ENCODE results near the gene KIRREL3.

KIRREL3 gene

DNA sequence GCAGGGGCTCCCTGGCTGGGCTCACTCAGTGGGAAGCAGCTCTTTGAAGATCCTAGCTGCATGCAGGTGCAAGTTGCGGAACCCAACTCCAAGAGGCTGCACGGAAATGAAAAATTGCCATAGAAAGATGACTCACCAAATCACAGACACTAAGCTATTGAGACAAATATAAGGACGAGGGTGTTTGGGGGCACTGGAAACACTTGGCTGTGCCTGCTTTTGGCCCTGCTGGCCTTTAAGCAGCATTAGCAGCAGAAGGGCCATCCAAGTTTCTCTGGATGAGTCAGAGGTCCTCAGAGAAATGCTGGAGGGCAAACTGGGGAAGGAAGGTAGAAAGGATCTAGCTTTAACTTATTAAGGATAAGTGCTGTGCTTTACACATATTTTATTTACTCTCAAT is 282.3 kb downstream of the KIRREL3 start:
- FAIRE-seq (no peak), DNase-seq (ENCODE audit: low spot score) (no peak)

DNA sequence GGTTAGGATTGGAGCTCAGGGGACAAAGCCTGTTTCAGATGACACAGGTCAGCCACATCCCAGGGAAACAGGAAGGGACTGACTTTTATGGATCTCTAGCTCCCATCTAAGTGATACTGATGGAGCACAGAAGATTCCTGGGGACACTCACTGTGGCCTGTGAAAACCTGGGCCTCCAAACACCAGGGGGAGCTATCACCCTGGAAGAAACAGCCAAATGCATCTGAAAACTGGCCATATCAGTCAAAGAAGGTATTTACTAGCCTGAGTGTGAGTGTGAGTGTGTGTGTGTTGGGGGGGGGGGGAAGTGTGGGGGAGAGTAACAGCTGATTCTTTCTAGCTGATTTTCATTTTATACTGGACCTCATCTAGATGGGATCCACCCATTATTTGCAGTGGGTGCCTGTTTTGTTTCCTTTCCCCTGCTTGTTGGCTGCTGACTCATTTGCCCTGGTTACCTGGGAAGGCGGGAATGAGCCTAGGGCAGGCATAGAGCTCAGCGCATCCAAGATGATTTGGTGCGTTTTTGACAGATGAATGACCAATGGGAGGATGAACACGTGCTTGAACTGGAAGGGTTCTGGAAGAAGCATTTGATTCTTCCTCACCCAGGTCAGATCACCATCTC is 284.0 kb downstream of the KIRREL3 start:
- DNase-seq (ENCODE audit: low spot score), result peak; percentile 35
- no peak for FAIRE-seq

DNA sequence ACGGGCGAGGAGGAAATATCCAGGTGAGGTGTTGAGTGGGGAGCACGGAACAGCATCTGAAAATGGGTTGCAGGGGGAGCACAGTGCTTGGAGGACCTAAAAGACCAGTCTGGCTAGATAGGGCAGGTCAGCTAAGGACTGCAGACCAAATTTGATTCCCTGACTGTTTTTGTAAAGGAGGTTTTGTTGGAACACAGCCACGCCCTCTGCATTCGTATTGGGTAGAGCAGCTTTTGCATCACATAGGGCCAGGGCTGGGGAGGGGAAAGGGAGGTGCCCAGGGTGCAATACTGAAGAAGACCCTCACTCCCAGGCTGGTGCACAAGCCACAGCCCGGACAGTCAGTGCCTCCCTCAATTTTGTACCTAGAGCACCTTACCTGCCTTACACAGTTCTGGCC is 286.8 kb downstream of the KIRREL3 start:
- no peak for FAIRE-seq
- no peak for DNase-seq (ENCODE audit: low spot score)

DNA sequence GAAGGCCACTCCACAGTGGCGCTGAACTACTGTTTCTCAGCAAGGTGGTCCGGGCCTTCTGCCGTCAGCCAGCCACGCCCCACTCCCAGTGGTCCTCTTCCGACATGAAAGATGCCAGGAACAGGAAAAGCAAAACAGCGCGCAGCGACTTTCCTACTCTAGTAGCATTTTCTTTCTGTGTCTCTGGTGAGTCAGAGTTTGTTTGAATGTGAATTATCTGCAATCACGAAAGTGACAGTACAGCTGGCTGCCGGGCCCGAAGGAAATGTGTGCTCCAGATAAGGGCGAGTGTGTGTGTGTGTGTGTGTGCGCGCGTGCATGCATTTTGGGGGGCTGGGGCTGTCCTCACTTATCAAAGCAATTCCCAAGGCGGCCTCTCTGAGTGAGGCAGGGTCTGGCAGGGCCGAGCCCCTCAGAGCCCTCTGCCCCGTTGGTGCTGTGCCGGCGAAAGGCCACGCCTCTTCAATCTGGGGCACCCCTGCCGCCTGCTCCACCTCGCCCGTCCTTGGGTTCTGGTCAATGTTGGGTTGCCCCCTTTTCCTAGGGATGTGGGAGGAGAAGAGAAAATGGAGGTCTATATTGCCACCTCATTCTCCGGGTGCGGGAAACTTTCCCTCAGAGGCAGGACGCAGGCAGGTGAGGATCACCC is 288.5 kb downstream of the KIRREL3 start:
- no peak for DNase-seq (ENCODE audit: low spot score)
- FAIRE-seq, result no peak

GRCh38 chr11:126710804-126711399 is 289.7 kb downstream of the KIRREL3 start:
- no peak for DNase-seq (ENCODE audit: low spot score)
- no peak for FAIRE-seq

DNA sequence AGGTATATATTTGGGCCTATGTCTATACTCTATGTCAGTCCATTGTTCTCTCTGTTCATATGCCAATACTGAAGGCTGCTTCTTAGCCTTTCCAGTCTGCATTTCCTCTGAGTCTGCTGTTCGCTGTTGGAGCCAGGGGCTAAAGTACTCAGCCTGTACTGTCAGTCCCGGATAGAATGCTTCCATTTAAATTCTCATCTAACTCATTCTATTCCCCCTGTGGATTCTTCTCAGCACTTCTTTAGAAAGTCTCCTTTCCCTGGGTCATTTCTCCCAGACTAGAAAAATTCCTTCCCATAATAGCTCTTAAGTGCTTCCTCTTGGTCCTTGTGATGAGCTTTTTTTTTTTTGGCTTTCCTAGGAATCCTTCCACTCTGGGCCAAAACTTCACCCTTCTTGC is 293.1 kb downstream of the KIRREL3 start:
- no peak for FAIRE-seq
- DNase-seq (ENCODE audit: low spot score), result no peak

- no peak for FAIRE-seq
- no peak for DNase-seq (ENCODE audit: low spot score)
Observed at GRCh38 chr11:126704096-126704495, 296.5 kb downstream of the KIRREL3 start.

DNA sequence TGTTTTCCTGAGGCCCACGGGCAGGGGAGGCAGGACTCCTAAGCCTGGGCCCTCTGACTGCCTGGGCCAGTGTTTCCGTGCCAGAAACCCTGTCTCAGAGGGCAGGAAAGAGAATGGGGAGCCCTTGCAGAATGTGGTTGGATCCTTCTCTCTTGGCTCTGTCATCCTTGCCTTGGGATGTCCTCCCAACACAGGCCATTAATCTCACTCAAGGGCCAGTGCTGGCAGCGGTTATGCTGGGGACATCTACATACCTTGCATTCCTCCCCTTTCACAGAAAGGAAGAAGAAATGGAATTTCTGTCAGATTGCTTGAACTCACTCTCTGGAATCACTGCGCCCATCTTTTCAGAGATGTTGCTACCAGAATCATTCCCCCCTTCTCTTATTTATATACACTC is 296.9 kb downstream of the KIRREL3 start:
- DNase-seq (ENCODE audit: low spot score) (no peak), FAIRE-seq (no peak)

GRCh38 chr11:126702987-126703386 is 297.6 kb downstream of the KIRREL3 start:
- DNase-seq (ENCODE audit: low spot score), result no peak
- no peak for FAIRE-seq

DNA sequence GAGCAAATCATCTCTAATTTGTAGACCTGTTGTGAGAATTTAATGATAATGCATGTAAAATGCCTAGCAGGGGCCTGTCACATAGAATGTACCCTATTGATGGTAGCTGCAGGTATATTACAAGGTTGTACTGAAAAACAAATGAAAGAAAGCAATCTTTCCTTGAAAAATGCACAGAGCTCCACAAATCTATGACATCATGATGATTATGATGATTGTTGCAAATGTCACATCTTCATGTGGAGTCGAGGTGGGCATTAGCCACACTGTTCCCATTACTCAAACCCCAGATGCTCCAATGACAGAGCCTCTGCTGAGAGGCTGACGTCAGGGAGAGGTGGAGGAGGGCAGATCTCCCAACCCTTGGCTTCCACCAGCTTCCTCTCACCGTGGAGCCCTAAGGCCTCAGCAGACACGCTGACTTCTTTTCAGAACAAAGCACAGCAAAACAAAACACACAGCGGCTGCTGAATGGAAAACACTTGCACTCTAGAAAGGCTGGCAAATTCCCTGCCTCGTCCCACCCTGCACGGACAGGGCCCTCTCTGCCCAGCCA is 298.3 kb downstream of the KIRREL3 start:
- FAIRE-seq (no peak), DNase-seq (ENCODE audit: low spot score) (no peak)

DNA sequence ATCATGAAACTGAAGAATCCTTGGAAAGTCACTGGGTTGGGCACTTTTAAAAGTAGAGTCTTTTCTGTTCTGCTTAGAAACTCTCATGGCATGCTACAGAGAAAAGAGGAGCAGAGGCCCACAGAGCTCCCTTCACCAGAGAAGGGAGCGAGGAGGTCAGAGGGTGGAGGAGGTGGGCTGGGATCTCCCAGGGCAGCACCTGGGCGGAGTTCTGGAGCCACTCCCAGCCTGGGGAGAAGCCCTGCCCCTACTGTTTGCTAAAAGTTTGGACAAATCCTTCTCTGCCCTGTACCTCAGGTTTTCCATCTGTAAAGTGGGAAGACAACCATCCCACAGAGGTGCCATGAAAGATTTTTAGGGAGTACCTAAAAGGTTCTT is 299.1 kb downstream of the KIRREL3 start:
- DNase-seq (ENCODE audit: low spot score), result no peak
- FAIRE-seq, result no peak

GRCh38 chr11:126700768-126701519 is 299.6 kb downstream of the KIRREL3 start:
- DNase-seq (ENCODE audit: low spot score) (no peak), FAIRE-seq (no peak)

DNA sequence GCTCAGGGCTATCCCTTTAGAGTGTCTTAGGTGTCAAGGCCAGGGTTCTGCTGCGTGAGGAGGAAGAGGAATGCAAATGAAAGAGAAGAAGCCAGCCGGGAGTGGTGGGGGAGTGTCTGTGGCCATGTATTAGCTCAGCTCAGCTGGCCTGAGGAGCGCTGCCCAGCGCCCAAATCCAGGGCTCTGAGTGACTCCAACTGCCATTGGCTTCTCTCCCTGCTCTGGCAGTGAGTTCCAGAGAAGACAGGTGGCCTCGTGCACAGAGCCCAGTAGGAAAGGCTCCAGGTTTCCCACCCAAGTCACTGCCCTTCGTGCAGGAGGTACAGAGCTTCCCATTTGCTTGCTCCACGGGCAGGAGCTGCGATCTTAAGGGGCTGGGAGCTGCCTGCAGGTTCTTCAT is 302.0 kb downstream of the KIRREL3 start:
- FAIRE-seq (no peak), DNase-seq (ENCODE audit: low spot score) (no peak)

GRCh38 chr11:126697936-126698335 is 302.6 kb downstream of the KIRREL3 start:
- no peak for FAIRE-seq

DNA sequence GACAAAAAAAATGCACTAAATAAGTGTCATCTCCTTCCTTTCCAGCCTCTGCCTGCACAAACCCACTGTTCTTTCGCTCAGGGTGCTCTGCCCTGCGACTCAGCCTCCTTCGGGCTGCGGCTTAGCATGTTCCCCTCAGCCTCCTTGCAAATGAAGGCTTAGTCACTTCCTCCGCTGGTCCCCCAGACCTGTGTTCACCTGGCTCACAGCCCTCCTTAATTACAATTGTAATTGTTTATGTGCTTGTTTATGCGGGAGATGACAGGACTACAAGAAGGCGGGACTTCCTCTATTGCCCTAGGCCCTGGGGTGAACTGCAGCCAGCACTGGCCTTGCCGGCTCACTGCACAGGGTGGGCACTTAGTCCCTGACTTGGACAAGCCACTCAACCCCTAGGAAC is 303.6 kb downstream of the KIRREL3 start:
- FAIRE-seq (no peak), DNase-seq (ENCODE audit: low spot score) (no peak)

More at GRCh38 chr11:126697936-126698335, 302.6 kb downstream of the KIRREL3 start:
- DNase-seq (ENCODE audit: low spot score), result no peak

DNA sequence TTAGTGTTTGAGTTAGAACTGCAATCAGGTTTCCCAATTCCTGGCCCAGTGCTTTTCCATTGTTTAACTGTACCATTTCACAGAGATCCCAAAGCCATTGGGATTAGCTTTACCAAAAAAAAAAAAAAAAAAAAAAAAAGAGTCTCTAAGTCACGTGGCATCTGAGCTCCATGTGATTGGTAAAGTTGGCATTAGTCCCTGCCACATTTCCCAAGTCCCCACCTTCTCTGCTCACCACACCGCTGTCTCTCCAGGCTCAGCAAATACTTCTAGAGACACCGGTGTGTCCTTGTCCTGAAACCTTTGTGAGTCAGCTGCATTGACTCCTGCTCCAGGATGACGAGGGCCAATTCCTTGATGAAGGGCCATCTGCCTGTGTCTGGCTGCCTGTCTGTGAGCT is 305.3 kb downstream of the KIRREL3 start:
- DNase-seq (ENCODE audit: low spot score) (no peak), FAIRE-seq (no peak)

- DNase-seq (ENCODE audit: low spot score) (no peak), FAIRE-seq (no peak)
Observed at GRCh38 chr11:126694065-126694625, 306.4 kb downstream of the KIRREL3 start.

DNA sequence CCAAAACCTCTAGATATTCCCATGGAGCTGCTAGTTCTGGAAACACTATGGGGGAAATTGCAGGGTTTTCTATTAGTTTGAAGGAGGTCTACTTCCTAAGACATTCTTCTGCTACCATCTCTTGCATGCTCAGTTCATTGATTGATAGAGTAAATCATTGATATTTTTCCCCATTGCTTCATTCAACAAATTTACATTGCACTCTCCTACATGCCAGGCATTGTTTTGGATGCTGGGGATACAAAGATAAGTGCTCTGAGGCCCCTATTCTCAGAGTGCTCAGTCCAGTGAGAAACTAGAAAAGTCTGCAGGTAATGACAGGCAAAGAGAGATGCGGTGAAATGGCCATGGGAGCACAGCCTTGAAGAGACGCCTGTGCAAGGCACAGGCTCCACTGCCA is 313.1 kb downstream of the KIRREL3 start:
- FAIRE-seq, result no peak
- no peak for DNase-seq (ENCODE audit: low spot score)

DNA sequence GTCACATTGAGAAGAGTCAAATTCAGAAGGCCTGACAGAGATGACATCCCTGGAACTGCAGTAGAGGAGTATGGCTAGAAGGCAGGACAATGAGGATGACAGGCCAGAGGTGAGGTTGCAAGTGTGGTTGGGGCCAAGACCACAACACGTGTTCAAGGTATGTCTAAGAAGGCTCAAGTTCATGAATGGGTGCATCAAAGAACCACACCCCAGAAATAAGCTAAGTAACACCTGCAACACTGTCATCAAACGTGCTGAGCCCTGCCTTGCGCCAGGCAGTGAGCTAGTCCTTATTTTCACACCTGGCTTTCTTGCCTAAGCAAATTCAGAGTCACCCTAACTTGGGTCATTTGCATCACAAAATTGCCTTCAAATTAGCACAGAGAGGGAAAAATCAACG is 313.6 kb downstream of the KIRREL3 start:
- DNase-seq (ENCODE audit: low spot score) (no peak), FAIRE-seq (no peak)

- DNase-seq (ENCODE audit: low spot score) (no peak), FAIRE-seq (no peak)
Observed at GRCh38 chr11:126683766-126684728, 316.5 kb downstream of the KIRREL3 start.

DNA sequence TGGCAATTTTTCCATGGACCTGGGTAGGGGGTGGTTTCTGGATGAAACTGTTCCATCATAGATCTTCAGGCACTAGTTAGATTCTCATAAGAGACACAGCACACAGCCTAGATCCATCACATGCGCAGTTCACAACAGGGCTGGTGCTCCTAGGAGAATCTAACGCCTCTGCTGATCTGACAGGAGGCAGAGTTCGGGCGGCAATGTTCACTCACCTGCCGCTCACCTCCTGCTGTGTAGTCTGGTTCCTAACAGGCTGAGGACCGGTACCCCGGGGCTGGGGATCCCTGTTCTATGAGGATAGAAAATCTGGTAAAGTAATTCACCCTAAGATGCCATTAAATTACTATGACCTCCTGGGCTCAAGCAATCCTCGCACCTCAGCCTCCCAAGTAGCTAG is 318.0 kb downstream of the KIRREL3 start:
- DNase-seq (ENCODE audit: low spot score) (no peak), FAIRE-seq (no peak)

Measured in RCC 7860 (cell line).